G401.6 (cell line): ENCODE measurements around the gene IGFBPL1.
"Not testable (repeated sequence)": the region's sequence is repeated elsewhere in the genome, so short reads cannot be mapped to it uniquely, and the experiment has no call there.

ENCODE experiments used
- FAIRE-seq: peaks from 2 replicates; lab custom pipeline; 2012; peaks lifted over from hg19 to GRCh38; lab: Jason Lieb, UNC

IGFBPL1 gene

GRCh38 chr9:38431116-38431515 lies 6.9 kb upstream of the IGFBPL1 start:
- FAIRE-seq, result no peak

- no peak for FAIRE-seq
Measured at GRCh38 chr9:38428062-38428461, 3.8 kb upstream of the IGFBPL1 start.

- FAIRE-seq, result no peak
Measured at GRCh38 chr9:38424918-38425317, 664 bp upstream of the IGFBPL1 start.

GRCh38 chr9:38423273-38423972 lies 831 bp downstream of the IGFBPL1 start:
- FAIRE-seq, result no peak

GRCh38 chr9:38422555-38423260 lies 1.5 kb downstream of the IGFBPL1 start:
- no peak for FAIRE-seq

DNA sequence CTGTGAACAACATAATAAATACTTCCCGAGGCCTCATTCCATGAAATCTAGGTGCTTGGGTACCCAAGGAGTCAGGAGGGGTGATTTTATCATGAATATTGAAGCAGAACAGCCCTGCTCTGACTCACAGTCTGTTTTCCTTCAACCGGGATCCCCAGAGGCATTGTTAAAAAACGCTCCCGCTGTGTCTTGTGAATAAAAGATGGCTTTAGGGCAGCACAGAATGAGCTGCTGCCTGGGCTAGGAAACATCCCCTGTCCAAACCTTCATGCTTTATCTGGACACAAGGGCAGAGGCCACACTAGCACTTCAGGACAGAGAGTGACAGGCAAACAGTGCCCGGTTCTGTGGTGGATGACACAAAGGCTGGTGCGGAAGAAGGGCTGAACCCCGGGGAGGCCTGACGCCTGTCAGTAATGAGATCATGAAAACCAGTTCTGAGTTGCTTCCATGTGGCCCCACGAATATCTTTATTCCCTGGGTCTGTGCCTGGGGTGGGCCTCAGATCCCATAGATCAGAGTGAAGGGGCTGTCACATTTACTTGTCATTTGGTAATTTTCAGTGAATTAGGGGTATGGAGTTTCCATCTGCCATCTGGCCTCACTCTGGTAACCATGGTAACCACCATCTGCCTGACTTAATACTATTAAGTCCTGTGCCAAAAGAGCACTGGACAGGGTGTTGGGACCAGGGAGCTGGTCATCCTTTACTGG lies 2.6 kb downstream of the IGFBPL1 start:
- FAIRE-seq, result no peak

GRCh38 chr9:38419181-38419580 lies 5.1 kb downstream of the IGFBPL1 start:
- FAIRE-seq, result no peak

- FAIRE-seq, result no peak
Measured at GRCh38 chr9:38418366-38418765, 5.9 kb downstream of the IGFBPL1 start.

- FAIRE-seq, result peak; percentile 37
Measured at GRCh38 chr9:38417003-38417945, 7.0 kb downstream of the IGFBPL1 start.

GRCh38 chr9:38416461-38416860 lies 7.8 kb downstream of the IGFBPL1 start:
- FAIRE-seq, result no peak

GRCh38 chr9:38415856-38416255 lies 8.4 kb downstream of the IGFBPL1 start:
- no peak for FAIRE-seq

DNA sequence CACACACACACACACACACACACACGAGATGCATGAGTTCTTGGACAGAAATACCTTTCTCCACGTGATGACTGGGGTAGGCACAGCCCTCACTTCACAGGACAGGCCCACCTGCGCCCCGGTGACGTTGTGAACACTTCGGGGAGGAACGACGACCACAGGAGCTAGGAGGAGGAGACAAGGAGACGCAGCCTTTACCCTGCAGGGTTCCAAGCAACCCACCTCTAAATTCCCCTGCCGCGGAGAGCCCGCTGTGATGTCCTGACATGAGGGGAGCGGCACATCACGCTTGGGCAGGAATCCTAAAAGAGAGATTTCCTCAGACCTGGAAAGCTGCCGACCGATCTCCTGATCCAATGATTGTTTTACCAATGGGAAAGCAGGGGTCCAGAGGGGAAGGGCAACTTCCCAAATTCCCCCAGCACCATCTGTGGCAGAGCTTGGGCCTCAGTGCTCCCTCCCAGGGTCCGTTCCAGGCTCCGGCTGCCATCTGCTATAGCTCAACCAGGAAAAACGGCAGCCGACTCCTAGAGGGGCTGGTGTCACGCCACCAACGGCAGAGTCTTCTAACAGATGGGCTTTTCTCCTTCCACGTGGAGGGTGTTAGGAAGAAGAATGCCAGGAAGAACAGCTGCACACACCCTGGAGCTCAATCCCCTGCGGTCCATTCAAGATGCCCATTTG lies 10.1 kb downstream of the IGFBPL1 start:
- FAIRE-seq, result no peak

- FAIRE-seq, result no peak
Measured at GRCh38 chr9:38413283-38413682, 11.0 kb downstream of the IGFBPL1 start.

- FAIRE-seq, result no peak
Measured at GRCh38 chr9:38412751-38413150, 11.5 kb downstream of the IGFBPL1 start.

DNA sequence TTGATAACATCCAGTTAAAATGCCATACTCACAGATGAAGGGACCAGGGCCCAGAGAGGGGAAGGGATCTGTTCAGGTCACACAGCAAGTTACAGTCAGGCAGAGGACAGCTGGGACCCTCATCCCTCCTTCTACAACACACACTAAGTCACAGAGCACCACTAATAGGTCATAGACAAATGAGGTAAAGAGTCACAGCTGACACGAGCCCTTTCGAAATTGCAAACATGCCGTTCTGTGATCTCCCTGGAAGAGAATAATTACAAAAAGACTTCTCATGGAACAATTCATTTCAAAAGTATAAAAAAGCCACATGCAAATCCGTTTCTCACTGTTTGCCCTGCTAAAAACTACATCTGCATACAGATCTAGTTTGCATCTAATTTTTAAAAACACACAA lies 15.5 kb downstream of the IGFBPL1 start:
- FAIRE-seq, result no peak

- no peak for FAIRE-seq
Measured at GRCh38 chr9:38406476-38407186, 17.6 kb downstream of the IGFBPL1 start.

DNA sequence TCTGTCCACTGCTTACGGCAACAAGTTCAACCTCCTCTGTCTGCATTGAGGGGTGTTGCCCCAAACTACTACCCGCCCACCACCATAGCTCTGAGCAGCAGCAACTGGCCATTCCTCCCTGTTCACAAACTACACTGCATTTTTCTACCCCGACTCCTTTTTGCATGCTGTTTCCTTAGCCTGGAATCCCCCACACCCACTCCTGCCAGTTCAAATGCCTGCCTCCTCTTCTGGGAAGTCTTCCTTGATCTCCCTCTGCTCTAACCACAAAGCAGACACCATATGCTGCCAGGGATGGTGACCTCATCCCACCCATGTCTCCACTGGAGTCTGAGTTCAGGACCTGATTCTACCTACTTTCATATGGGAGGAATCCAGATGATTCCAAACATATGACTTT lies 18.5 kb downstream of the IGFBPL1 start:
- FAIRE-seq, result no peak

- no peak for FAIRE-seq
Measured at GRCh38 chr9:38404314-38404713, 19.9 kb downstream of the IGFBPL1 start.

DNA sequence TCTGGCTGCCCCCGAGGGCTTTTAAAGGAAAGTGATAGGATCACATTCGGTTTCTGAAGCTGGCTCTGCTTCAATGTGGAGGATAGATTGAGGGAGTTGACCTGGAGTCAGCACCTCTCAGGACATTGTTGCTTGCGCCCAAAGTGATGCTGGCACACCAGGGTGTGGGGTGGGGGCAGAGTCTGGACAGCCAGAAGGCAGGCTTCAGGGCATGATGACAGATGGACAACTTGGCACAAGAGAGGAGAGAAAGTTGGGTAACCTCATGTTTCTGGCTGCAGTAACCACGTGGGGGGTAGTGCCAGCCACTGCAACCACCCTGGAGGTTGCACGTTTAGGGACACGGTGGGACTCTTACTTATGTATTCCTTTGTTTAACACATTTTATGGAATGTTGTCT lies 22.3 kb downstream of the IGFBPL1 start:
- FAIRE-seq, result no peak

- not testable (repeated sequence) for FAIRE-seq
Measured at GRCh38 chr9:38399191-38399590, 25.1 kb downstream of the IGFBPL1 start.

- FAIRE-seq, result no peak
Measured at GRCh38 chr9:38396371-38396671, 27.9 kb downstream of the IGFBPL1 start.
